Gastrocnemius medialis (tissue), 4 donors: ENCODE data around the gene RP9. TPM values are rescaled to one million over a fixed set of nuclear protein-coding genes. Genes with fewer than 3 reads are reported as not detected.

ENCODE experiments used
- ATAC-seq, 2 donors: fragments of 150-250 bp; one replicate each; pipeline ENCODE4 v1.9.1; 2016
- DNase-seq, 2 donors: peaks; one replicate each; pipeline ENCODE4 v3.0.0-alpha.2; 2019
- H3K27ac ChIP-seq, 4 donors: fragments of 200-600 bp; sonication (generic); 1 replicate in 1 of 4; 2 replicates in 3 of 4; pipeline ENCODE4 v1.5.1; 2016 to 2018; ENCODE audit warnings: mild to moderate bottlenecking in 2 of 4, moderate library complexity in 1 of 4
- H3K27me3 ChIP-seq, 3 donors: fragments of 200-600 bp; sonication (generic) in 2 of 3; 1 replicate in 1 of 3; 2 replicates in 2 of 3; pipeline versions ENCODE4 v1.5.1 to v1.6.0; 2016 to 2019; ENCODE audit warnings: mild to moderate bottlenecking in 1 of 3, moderate library complexity in 1 of 3
- H3K36me3 ChIP-seq, 2 donors: fragments of 200-600 bp; sonication (generic) in 1 of 2; one replicate each; pipeline ENCODE4 v1.5.1; 2017 to 2018
- H3K4me1 ChIP-seq, 2 donors: fragments of 200-600 bp; sonication (generic) in 1 of 2; one replicate each; pipeline ENCODE4 v1.5.1; 2016 to 2017; ENCODE audit warnings: mild to moderate bottlenecking in 2 of 2
- H3K4me3 ChIP-seq, 4 donors: fragments of 200-600 bp; sonication (generic) in 3 of 4; 1 replicate in 1 of 4; 2 replicates in 3 of 4; pipeline ENCODE4 v1.5.1; 2016 to 2019; ENCODE audit warnings: mild to moderate bottlenecking in 2 of 4
- H3K9me3 ChIP-seq, 3 donors: fragments of 200-600 bp; sonication (generic) in 2 of 3; 1 replicate in 1 of 3; 2 replicates in 2 of 3; pipeline ENCODE4 v1.5.1; 2016 to 2019
- CTCF ChIP-seq, 5 experiments: fragments of 450-650 bp in 3 of 5; fragments of 200-600 bp in 2 of 5; sonication (generic) in 2 of 5; IDR thresholded peaks in 4 of 5; conservative IDR thresholded peaks in 1 of 5; 1 replicate in 4 of 5; 2 replicates in 1 of 5; pipeline ENCODE4 v1.5.1; 2016 to 2019; ENCODE audit warnings: antibody characterized with exemption in 5 of 5, mild to moderate bottlenecking in 3 of 5, moderate library complexity in 3 of 5
- POLR2A ChIP-seq, 2 donors: fragments of 450-650 bp; IDR thresholded peaks; one replicate each; pipeline ENCODE4 v1.6.1; 2017; ENCODE audit warnings: antibody characterized with exemption in 2 of 2, mild to moderate bottlenecking in 2 of 2, moderate library complexity in 2 of 2
- in situ Hi-C, 4 donors: fragments of 200-750 bp; cut with MboI; loops; one replicate each; pipeline versions ENCODE4 v1.15.0 to v1.8.0; 2017; ENCODE audit warnings: low sequenced_read_pairs in 4 of 4
- intact Hi-C: fragments of 100-400 bp; cut with DNase I; formaldehyde crosslinking; loops from one replicate; pipeline ENCODE4 v1.15.1; 2023; ENCODE audit warnings: low total_unique reads
- total RNA-seq, 4 donors: library from RNA; depleted of rRNA; stranded (reverse); fragments of >200 nt; gene quantifications; one replicate each; pipeline versions ENCODE4 v1.1.0 to v1.2.3, GENCODE V29; 2016

The RP9 gene
- total RNA-seq, 4 donors from 2014 or later, result 13.0 to 23.9 (median 20.1) TPM

- no peak overlapping the region for H3K27ac ChIP-seq
- TF ChIP-seq CTCF (IDR thresholded peaks at IDR 0.05 in 4 of 5, conservative IDR thresholded peaks at IDR 0.05 in 1 of 5), result no peak
- no peak for TF ChIP-seq POLR2A (IDR thresholded peaks at IDR 0.05)
- intact Hi-C loops (no loop called here), in situ Hi-C loops (loop anchor here in 1 of 4 donors (25.0 kb wide), 1 partner anchor 589 kb away; the partner anchor contains the start of genes AVL9 and LSM5)
- DNase-seq (no peak), ATAC-seq (no peak)
- no peaks in the 10 kb centered on the region for H3K27me3 ChIP-seq
- no peak overlapping the region for H3K4me3 ChIP-seq
- H3K36me3 ChIP-seq, result no peaks in the 10 kb centered on the region
- no peaks in the 10 kb centered on the region for H3K9me3 ChIP-seq
- peaks cover 7 to 10% of the 10 kb centered on the region in 2 donors for H3K4me1 ChIP-seq
Measured at GRCh38 chr7:33076737-33077136, 32.5 kb downstream of the RP9 start.

- H3K4me3 ChIP-seq, result no peak overlapping the region
- ATAC-seq, result no peak
- TF ChIP-seq CTCF (IDR thresholded peaks at IDR 0.05 in 4 of 5, conservative IDR thresholded peaks at IDR 0.05 in 1 of 5) (no peak), POLR2A (IDR thresholded peaks at IDR 0.05) (no peak)
- peaks cover 7 to 10% of the 10 kb centered on the region in 2 donors for H3K4me1 ChIP-seq
- in situ Hi-C loops, result loop anchor here in 1 of 4 donors (25.0 kb wide), 1 partner anchor 589 kb away; the partner anchor contains the start of genes AVL9 and LSM5
- intact Hi-C loops, result no loop called here
- no peaks in the 10 kb centered on the region for H3K27me3 ChIP-seq
- H3K9me3 ChIP-seq, result no peaks in the 10 kb centered on the region
- H3K36me3 ChIP-seq, result no peaks in the 10 kb centered on the region
- DNase-seq, result no peak
- H3K27ac ChIP-seq, result no peak overlapping the region
Measured at GRCh38 chr7:33075818-33076518, 33.2 kb downstream of the RP9 start.

GRCh38 chr7:33073243-33073642 lies 36.0 kb downstream of the RP9 start:
- Histone ChIP-seq H3K27ac (no peak overlapping the region), H3K36me3 (no peaks in the 10 kb centered on the region), H3K9me3 (peaks cover 0 to 6% (median 6%) of the 10 kb centered on the region in 3 donors), H3K27me3 (no peaks in the 10 kb centered on the region), H3K4me3 (no peak overlapping the region), H3K4me1 (peaks cover 10 to 14% of the 10 kb centered on the region in 2 donors)
- intact Hi-C loops (no loop called here), in situ Hi-C loops (loop anchor here in 2 of 4 donors (25.0 kb wide), 2 partner anchors 111 to 586 kb away; partner anchors contain the start of genes AVL9 (in 1 of the 2), FKBP9 (in 1 of the 2) and LSM5 (in 1 of the 2))
- DNase-seq (no peak), ATAC-seq (no peak)
- no peak for TF ChIP-seq POLR2A (IDR thresholded peaks at IDR 0.05)
- TF ChIP-seq CTCF (IDR thresholded peaks at IDR 0.05 in 4 of 5, conservative IDR thresholded peaks at IDR 0.05 in 1 of 5), result no peak

GRCh38 chr7:33072471-33072870 lies 36.7 kb downstream of the RP9 start:
- Histone ChIP-seq H3K4me3 (no peak overlapping the region), H3K9me3 (peaks cover 0 to 6% (median 6%) of the 10 kb centered on the region in 3 donors), H3K36me3 (no peaks in the 10 kb centered on the region), H3K27me3 (no peaks in the 10 kb centered on the region), H3K4me1 (peaks cover 10 to 14% of the 10 kb centered on the region in 2 donors), H3K27ac (no peak overlapping the region)
- TF ChIP-seq CTCF (IDR thresholded peaks at IDR 0.05 in 4 of 5, conservative IDR thresholded peaks at IDR 0.05 in 1 of 5), result no peak
- TF ChIP-seq POLR2A (IDR thresholded peaks at IDR 0.05), result no peak
- intact Hi-C loops (no loop called here), in situ Hi-C loops (loop anchor here in 2 of 4 donors (25.0 kb wide), 2 partner anchors 110 to 585 kb away; partner anchors contain the start of genes AVL9 (in 1 of the 2), FKBP9 (in 1 of the 2) and LSM5 (in 1 of the 2))
- DNase-seq, result no peak
- peak in 1 of 2 donors; percentile 49 for ATAC-seq
